HG02642 (cell line): ENCODE measurements around the gene IFNA21.
"Not testable (repeated sequence)": the region's sequence is repeated elsewhere in the genome, so short reads cannot be mapped to it uniquely, and the experiment has no call there.

Source experiments
- ATAC-seq: cut with Tn5 transposase; IDR thresholded peaks from one replicate; pipeline ENCODE4 v1.9.1; 2021; ENCODE audit warnings: mild to moderate bottlenecking; ENCODE audit not compliant: unreplicated experiment, poor library complexity

IFNA21 gene

GRCh38 chr9:21153336-21154017 is 13.0 kb downstream of the IFNA21 start:
- peak; percentile 27 for ATAC-seq

- peak; percentile 54 for ATAC-seq
Observed at GRCh38 chr9:21144603-21145002, 21.9 kb downstream of the IFNA21 start.

GRCh38 chr9:21141427-21141882 is 25.0 kb downstream of the IFNA21 start, which contains the start of gene IFNW1:
TSS of gene IFNW1 (minus strand) at chr9:21141832. CDS start at chr9:21141570, 262 bp downstream.
- peak; percentile 77 for ATAC-seq

- ATAC-seq: no peak
Observed at GRCh38 chr9:21137020-21137419, 29.4 kb downstream of the IFNA21 start.

- ATAC-seq: no peak
Observed at GRCh38 chr9:21135736-21136135, 30.7 kb downstream of the IFNA21 start.

GRCh38 chr9:21128186-21128585 is 38.3 kb downstream of the IFNA21 start:
- not testable (repeated sequence) for ATAC-seq

GRCh38 chr9:21121595-21122251 is 44.7 kb downstream of the IFNA21 start:
- ATAC-seq: peak; percentile 96

- ATAC-seq: peak; percentile 59
Observed at GRCh38 chr9:21121079-21121478, 45.4 kb downstream of the IFNA21 start.

GRCh38 chr9:21119093-21119770 is 47.2 kb downstream of the IFNA21 start:
- no peak for ATAC-seq
